Neural cell (in vitro differentiated cells): ENCODE results near the gene SOX9.

ENCODE experiments used
- EP300 ChIP-seq: fragments of 450-650 bp; conservative IDR thresholded peaks from 2 replicates; pipeline ENCODE4 v1.6.1; 2014; ENCODE audit warnings: antibody characterized with exemption, mild to moderate bottlenecking, moderate library complexity; ENCODE audit not compliant: poor library complexity, severe bottlenecking
- EZH2 ChIP-seq: fragments of 200-600, 300-800 bp; shearing (Covaris generic), sonication (generic); IDR thresholded peaks from 2 replicates; pipeline ENCODE4 v1.6.1; 2014; ENCODE audit warnings: antibody characterized with exemption, low read length, borderline replicate concordance, mild to moderate bottlenecking; ENCODE audit not compliant: insufficient read depth, poor library complexity, severe bottlenecking
- MXI1 ChIP-seq: fragments of 450-650 bp; conservative IDR thresholded peaks from 2 replicates; pipeline ENCODE4 v1.6.1; 2014; ENCODE audit warnings: antibody characterized with exemption, mild to moderate bottlenecking; ENCODE audit not compliant: poor library complexity, severe bottlenecking
- POLR2AphosphoS5 ChIP-seq: IDR thresholded peaks from 2 replicates; pipeline ENCODE4 v1.6.1; 2012
- RAD21 ChIP-seq: fragments of 450-650 bp; conservative IDR thresholded peaks from 2 replicates; pipeline ENCODE4 v1.6.1; 2014; ENCODE audit warnings: antibody characterized with exemption, mild to moderate bottlenecking, moderate library complexity
- SMC3 ChIP-seq: fragments of 450-650 bp; conservative IDR thresholded peaks from 2 replicates; pipeline ENCODE4 v1.6.1; 2014; ENCODE audit warnings: antibody characterized with exemption, mild to moderate bottlenecking, moderate library complexity; ENCODE audit not compliant: poor library complexity
- TAF1 ChIP-seq: IDR thresholded peaks from 2 replicates; pipeline ENCODE4 v1.6.1; 2012; ENCODE audit warnings: low read depth
- TF ChIP-seq, protein P1 (sequence below): fragments of 450-650 bp; IDR thresholded peaks from 2 replicates; pipeline ENCODE4 v1.5.1; 2014; ENCODE audit warnings: antibody characterized with exemption, mild to moderate bottlenecking, moderate library complexity; ENCODE audit not compliant: poor library complexity, severe bottlenecking
- TF ChIP-seq, protein P2 (sequence below): IDR thresholded peaks from 2 replicates; pipeline ENCODE4 v1.6.1; 2012; ENCODE audit warnings: borderline replicate concordance

DNA sequence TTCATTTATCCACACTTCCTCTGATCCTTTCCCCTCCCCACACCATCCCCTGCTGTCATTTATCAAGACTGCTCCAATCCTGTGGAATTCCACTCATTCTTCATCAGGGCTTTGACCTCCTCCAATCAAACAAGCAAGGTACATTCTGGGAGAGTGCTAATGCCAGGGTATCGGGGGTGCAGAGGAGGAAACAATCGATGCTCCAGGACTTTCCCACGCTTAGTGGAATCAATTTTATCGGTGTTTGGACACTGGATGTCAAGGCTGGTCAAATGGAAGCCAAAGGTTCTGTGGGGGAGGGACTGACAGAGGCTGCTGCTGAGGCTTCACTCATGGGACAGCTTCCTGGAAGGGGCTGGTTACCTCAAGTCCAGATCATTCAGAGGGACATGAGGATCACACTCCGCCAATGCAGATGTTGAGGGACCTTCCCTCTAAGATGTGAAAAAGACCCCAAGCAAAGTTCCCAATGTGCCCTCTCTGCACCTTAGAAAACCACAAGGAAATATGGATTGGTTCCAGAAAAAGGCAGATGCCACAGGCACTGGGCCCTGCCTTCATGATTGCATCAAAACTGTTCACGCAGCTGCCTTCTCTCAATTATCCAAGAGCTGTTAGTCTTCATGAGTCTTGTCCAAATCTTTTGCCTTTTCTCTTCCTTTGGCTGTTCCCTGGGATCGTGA is 44.7 kb upstream of the SOX9 start:
- TF ChIP-seq, protein P1, sequence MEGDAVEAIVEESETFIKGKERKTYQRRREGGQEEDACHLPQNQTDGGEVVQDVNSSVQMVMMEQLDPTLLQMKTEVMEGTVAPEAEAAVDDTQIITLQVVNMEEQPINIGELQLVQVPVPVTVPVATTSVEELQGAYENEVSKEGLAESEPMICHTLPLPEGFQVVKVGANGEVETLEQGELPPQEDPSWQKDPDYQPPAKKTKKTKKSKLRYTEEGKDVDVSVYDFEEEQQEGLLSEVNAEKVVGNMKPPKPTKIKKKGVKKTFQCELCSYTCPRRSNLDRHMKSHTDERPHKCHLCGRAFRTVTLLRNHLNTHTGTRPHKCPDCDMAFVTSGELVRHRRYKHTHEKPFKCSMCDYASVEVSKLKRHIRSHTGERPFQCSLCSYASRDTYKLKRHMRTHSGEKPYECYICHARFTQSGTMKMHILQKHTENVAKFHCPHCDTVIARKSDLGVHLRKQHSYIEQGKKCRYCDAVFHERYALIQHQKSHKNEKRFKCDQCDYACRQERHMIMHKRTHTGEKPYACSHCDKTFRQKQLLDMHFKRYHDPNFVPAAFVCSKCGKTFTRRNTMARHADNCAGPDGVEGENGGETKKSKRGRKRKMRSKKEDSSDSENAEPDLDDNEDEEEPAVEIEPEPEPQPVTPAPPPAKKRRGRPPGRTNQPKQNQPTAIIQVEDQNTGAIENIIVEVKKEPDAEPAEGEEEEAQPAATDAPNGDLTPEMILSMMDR: no peak
- no peak for TF ChIP-seq EZH2
- TF ChIP-seq POLR2AphosphoS5: no peak
- TF ChIP-seq TAF1: no peak
- TF ChIP-seq RAD21: no peak
- TF ChIP-seq MXI1: no peak
- TF ChIP-seq, protein P2, sequence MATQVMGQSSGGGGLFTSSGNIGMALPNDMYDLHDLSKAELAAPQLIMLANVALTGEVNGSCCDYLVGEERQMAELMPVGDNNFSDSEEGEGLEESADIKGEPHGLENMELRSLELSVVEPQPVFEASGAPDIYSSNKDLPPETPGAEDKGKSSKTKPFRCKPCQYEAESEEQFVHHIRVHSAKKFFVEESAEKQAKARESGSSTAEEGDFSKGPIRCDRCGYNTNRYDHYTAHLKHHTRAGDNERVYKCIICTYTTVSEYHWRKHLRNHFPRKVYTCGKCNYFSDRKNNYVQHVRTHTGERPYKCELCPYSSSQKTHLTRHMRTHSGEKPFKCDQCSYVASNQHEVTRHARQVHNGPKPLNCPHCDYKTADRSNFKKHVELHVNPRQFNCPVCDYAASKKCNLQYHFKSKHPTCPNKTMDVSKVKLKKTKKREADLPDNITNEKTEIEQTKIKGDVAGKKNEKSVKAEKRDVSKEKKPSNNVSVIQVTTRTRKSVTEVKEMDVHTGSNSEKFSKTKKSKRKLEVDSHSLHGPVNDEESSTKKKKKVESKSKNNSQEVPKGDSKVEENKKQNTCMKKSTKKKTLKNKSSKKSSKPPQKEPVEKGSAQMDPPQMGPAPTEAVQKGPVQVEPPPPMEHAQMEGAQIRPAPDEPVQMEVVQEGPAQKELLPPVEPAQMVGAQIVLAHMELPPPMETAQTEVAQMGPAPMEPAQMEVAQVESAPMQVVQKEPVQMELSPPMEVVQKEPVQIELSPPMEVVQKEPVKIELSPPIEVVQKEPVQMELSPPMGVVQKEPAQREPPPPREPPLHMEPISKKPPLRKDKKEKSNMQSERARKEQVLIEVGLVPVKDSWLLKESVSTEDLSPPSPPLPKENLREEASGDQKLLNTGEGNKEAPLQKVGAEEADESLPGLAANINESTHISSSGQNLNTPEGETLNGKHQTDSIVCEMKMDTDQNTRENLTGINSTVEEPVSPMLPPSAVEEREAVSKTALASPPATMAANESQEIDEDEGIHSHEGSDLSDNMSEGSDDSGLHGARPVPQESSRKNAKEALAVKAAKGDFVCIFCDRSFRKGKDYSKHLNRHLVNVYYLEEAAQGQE: no peak
- TF ChIP-seq EP300: no peak
- no peak for TF ChIP-seq SMC3
